Inflammatory macrophage treated with lipopolysaccharide for 4 hours (primary cell): ENCODE results near the gene GATD1.
A peak's percentile ranks its signal among the peaks of the same experiment; 100 is the strongest.

Experiments
- DNase-seq: peaks from one replicate; pipeline ENCODE4 v3.0.0-alpha.2; 2020

Gene GATD1

GRCh38 chr11:726278-727220 is 50.7 kb downstream of the GATD1 start:
- DNase-seq, result peak; percentile 40

GRCh38 chr11:725624-726202 is 51.6 kb downstream of the GATD1 start:
- no peak for DNase-seq

DNA sequence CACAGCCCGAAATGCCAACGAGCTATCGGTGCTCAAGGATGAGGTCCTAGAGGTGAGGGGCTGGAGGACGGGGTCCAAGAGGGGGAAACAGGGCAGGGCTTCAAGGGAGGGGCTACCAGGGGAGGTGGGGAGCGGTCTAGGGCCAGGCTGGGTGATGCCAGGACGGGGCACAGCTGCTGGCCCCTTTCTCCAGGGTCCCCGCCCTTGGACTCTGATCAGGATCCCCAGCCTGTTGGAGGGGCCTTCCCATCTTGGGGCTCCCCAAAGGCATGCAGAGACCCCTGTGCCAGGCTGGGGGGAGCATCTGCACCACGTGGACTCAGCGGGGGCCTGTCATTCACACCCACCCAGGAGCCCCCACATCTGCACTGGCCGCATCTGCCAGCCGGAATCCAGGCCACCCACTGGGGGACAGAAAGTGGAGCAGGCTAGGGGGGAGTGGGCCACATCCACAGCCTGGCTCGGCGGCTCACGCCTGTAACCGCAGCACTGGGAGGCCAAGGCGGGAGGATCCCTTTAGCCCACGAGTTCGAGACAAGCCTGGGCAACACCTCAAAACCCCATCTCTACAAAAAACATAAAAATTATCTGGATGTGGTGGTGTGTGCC is 52.4 kb downstream of the GATD1 start:
- DNase-seq, result no peak

GRCh38 chr11:724049-724777 is 53.1 kb downstream of the GATD1 start:
- DNase-seq, result no peak

DNA sequence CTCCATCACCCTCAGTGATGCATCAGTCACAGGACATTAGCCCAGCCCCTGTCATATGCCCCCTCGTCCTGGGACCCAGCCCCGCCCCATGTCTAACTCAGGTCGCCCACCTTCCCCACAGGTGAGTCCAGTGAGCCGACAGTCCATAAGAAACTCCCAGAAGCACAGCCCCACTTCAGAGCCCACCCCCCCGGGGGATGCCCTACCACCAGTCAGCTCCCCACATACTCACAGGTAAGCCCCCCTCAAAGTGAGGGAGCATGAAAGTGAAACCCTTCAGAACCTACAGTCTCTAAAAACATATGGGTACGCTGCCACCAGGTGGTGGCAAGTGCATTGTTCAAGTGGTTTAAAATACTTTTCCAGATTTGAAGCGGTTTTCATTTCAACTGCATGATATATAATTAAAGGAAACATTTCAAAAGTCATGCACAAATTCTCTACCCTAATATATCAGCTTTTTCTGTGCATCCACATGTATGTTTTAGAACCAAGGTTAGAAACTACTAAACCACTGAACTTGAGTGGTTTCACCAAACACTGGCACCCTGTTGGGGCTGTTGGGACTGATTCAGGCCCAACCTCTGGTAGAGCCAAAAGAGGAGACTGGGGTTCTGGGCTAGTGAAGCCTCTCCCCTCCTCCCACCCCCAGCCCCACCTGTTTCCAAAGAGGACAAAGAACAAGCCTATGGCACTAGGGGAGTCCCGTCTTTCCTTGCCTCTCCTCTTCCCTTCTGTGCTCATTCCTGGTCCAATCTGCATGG is 54.0 kb downstream of the GATD1 start:
- DNase-seq, result peak; percentile 55

DNA sequence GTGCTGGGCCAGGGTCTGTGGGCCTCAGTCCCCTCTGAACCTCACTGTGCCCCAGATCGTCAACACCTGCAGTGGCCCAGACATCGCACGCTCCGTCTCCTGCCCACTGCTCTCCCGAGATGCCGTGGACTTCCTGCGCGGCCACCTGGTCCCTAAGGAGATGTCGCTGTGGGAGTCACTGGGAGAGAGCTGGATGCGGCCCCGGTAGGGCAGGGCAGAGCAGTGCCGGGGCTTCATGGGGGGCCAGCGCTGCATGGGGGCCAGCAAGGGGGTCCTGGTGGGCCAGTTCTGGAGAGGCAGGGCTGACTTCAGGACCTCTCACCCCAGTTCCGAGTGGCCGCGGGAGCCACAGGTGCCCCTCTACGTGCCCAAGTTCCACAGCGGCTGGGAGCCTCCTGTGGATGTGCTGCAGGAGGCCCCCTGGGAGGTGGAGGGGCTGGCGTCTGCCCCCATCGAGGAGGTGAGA is 54.9 kb downstream of the GATD1 start:
- DNase-seq, result no peak

- DNase-seq, result peak; percentile 31
Observed at GRCh38 chr11:721741-722345, 55.4 kb downstream of the GATD1 start.

DNA sequence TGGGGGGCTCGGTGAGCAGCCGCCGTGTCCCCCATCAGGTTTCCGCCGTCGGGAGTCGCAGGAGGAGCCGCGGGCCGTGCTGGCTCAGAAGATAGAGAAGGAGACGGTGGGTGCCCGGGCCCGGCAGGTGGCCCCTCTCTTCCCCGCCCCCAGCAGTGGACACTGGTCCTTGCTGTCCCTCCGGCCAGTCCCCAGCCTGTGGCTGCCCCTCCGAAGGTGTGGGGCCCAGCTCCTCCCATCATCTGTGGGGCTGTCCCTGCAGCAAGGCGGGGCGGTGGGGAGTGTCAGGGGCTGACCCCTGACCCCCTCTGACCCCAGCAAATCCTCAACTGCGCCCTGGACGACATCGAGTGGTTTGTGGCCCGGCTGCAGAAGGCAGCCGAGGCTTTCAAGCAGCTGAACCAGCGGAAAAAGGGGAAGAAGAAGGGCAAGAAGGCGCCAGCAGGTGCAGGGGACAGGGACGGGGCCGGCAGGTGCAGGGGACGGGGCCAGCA is 56.0 kb downstream of the GATD1 start:
- DNase-seq, result no peak

GRCh38 chr11:720642-721246 is 56.5 kb downstream of the GATD1 start:
- no peak for DNase-seq

- DNase-seq, result no peak
Observed at GRCh38 chr11:720017-720641, 57.2 kb downstream of the GATD1 start.

DNA sequence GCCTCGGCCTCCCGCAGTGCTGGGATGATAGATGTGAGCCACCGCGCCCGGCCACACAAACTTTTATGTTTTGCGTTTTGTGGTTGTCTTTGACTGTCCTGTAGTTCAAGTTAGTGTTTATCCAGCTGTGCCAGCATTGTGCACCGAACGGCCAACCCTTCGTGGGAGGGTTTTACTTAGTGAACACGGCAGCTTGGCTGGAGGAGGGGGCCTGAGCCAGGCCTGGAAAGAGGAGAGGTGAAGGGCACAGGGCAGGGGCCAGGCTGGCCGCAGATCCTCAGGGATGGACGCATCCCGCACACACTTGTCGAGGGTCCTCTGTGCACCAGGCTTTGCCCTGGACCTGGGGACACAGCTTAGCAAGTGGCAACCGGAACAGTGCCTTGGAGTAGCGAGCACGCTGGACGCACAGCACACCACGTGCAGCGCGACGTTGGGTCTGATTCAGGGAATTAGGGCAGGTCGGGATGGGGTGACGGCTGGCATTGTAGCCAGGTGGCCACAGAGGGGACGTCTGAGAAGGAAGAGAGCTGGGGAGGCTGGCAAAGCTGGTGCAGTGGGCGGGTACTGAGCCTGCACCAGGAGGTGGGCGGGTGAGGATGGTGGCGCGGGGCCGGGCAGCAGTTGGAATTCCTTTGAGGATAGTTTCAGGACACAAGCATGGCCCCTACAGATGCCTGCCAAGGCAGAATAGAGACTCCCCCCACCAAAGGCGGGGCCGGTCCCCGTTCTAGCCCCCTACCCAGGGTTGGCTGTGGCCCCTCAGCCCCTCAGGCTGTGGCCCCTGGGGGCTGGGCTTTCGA is 57.9 kb downstream of the GATD1 start:
- no peak for DNase-seq
